ENCODE data around the gene RNF123. TPM values are rescaled to one million over a fixed set of nuclear protein-coding genes. Genes with fewer than 3 reads are reported as not detected.

Gene RNF123
- total and polyA plus RNA-seq, 2 experiments from 2014 or later: 14.6 to 32.5 TPM

DNA sequence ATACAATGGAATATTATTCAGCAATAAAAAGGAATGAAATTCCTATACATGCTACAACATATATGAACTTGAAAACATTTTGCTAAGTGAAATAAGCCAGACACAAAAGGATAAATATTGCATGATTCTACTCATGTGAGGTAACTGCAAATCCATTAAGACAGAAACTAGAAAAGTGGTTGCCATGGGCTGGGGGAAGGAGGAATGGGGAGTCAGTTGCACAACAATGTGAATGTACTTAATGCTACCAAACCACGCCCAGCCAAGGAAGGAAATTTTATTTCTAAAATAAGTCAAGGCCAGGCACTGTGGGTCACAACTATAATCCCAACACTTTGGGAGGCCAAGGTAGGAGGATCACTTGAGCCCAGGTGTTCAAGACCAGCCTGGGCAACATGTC is 44.2 kb downstream of the RNF123 start:
- H3K4me2 ChIP-seq: no peak overlapping the region

More for the DNA sequence above, 44.2 kb downstream of the RNF123 start:
- no peaks in the 10 kb centered on the region for H3K4me1 Mint-ChIP-seq
- H3K27me3 Mint-ChIP-seq (ENCODE audit: insufficient read depth, low read depth, poor library complexity): peaks cover 7% of the 10 kb centered on the region
- 0 out of 2 replicates have a peak, but pooled peaks cover 5% of the 10 kb centered on the region for H4K20me1 ChIP-seq (replicated peaks; ENCODE audit: insufficient read depth)
- H3K36me3 ChIP-seq (ENCODE audit: insufficient read depth): peaks cover 15% of the 10 kb centered on the region
- no peak overlapping the region for H2AFZ ChIP-seq
- H3K9me3 Mint-ChIP-seq: no peaks in the 10 kb centered on the region
- H3K9me2 ChIP-seq (ENCODE audit: insufficient read depth): no peaks in the 10 kb centered on the region
- no peak overlapping the region for H3K4me3 ChIP-seq
- H3K36me3 Mint-ChIP-seq (ENCODE audit: low read depth): peaks cover 54% of the 10 kb centered on the region
- no peaks in the 10 kb centered on the region for H3K27me3 ChIP-seq (ENCODE audit: insufficient read depth)
- no peak overlapping the region for H3K27ac ChIP-seq (ENCODE audit: low read depth)
- H3K4me1 ChIP-seq (ENCODE audit: insufficient read depth): no peaks in the 10 kb centered on the region
- ATAC-seq (no peak), DNase-seq (ENCODE audit: low spot score) (no peak)
- no peak overlapping the region for H3K27ac Mint-ChIP-seq
- no peak for TF ChIP-seq STAT1 (IDR thresholded peaks at IDR 0.05; ENCODE audit: unreplicated experiment)
- no peak for TF ChIP-seq EZH2phosphoT487 (IDR thresholded peaks at IDR 0.05; ENCODE audit: unreplicated experiment)
- TF ChIP-seq JUNB (IDR thresholded peaks at IDR 0.05; ENCODE audit: unreplicated experiment): no peak
- no peak for TF ChIP-seq NANOG (IDR thresholded peaks at IDR 0.05; ENCODE audit: borderline replicate concordance)
- TF ChIP-seq, protein P1, sequence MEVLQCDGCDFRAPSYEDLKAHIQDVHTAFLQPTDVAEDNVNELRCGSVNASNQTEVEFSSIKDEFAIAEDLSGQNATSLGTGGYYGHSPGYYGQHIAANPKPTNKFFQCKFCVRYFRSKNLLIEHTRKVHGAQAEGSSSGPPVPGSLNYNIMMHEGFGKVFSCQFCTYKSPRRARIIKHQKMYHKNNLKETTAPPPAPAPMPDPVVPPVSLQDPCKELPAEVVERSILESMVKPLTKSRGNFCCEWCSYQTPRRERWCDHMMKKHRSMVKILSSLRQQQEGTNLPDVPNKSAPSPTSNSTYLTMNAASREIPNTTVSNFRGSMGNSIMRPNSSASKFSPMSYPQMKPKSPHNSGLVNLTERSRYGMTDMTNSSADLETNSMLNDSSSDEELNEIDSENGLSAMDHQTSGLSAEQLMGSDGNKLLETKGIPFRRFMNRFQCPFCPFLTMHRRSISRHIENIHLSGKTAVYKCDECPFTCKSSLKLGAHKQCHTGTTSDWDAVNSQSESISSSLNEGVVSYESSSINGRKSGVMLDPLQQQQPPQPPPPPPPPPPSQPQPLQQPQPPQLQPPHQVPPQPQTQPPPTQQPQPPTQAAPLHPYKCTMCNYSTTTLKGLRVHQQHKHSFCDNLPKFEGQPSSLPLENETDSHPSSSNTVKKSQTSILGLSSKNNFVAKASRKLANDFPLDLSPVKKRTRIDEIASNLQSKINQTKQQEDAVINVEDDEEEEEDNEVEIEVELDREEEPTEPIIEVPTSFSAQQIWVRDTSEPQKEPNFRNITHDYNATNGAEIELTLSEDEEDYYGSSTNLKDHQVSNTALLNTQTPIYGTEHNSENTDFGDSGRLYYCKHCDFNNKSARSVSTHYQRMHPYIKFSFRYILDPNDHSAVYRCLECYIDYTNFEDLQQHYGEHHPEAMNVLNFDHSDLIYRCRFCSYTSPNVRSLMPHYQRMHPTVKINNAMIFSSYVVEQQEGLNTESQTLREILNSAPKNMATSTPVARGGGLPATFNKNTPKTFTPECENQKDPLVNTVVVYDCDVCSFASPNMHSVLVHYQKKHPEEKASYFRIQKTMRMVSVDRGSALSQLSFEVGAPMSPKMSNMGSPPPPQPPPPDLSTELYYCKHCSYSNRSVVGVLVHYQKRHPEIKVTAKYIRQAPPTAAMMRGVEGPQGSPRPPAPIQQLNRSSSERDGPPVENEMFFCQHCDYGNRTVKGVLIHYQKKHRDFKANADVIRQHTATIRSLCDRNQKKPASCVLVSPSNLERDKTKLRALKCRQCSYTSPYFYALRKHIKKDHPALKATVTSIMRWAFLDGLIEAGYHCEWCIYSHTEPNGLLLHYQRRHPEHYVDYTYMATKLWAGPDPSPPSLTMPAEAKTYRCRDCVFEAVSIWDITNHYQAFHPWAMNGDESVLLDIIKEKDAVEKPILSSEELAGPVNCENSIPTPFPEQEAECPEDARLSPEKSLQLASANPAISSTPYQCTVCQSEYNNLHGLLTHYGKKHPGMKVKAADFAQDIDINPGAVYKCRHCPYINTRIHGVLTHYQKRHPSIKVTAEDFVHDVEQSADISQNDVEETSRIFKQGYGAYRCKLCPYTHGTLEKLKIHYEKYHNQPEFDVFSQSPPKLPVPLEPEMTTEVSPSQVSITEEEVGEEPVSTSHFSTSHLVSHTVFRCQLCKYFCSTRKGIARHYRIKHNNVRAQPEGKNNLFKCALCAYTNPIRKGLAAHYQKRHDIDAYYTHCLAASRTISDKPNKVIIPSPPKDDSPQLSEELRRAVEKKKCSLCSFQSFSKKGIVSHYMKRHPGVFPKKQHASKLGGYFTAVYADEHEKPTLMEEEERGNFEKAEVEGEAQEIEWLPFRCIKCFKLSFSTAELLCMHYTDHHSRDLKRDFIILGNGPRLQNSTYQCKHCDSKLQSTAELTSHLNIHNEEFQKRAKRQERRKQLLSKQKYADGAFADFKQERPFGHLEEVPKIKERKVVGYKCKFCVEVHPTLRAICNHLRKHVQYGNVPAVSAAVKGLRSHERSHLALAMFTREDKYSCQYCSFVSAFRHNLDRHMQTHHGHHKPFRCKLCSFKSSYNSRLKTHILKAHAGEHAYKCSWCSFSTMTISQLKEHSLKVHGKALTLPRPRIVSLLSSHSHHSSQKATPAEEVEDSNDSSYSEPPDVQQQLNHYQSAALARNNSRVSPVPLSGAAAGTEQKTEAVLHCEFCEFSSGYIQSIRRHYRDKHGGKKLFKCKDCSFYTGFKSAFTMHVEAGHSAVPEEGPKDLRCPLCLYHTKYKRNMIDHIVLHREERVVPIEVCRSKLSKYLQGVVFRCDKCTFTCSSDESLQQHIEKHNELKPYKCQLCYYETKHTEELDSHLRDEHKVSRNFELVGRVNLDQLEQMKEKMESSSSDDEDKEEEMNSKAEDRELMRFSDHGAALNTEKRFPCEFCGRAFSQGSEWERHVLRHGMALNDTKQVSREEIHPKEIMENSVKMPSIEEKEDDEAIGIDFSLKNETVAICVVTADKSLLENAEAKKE (CRISPR knock-in tag; IDR thresholded peaks at IDR 0.05): no peak
- TF ChIP-seq, protein P2, sequence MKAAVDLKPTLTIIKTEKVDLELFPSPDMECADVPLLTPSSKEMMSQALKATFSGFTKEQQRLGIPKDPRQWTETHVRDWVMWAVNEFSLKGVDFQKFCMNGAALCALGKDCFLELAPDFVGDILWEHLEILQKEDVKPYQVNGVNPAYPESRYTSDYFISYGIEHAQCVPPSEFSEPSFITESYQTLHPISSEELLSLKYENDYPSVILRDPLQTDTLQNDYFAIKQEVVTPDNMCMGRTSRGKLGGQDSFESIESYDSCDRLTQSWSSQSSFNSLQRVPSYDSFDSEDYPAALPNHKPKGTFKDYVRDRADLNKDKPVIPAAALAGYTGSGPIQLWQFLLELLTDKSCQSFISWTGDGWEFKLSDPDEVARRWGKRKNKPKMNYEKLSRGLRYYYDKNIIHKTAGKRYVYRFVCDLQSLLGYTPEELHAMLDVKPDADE (IDR thresholded peaks at IDR 0.05): no peak
- no peak for TF ChIP-seq EZH2 (IDR thresholded peaks at IDR 0.05; ENCODE audit: low read depth, unreplicated experiment)
- TF ChIP-seq ZNF114 (CRISPR knock-in tag; IDR thresholded peaks at IDR 0.05): no peak
- no peak for TF ChIP-seq CREB1 (CRISPR knock-in tag; IDR thresholded peaks at IDR 0.05; ENCODE audit: low read depth)
- TF ChIP-seq POLR2AphosphoS5 (IDR thresholded peaks at IDR 0.05; ENCODE audit: low read depth): no peak
- TF ChIP-seq, protein P3, sequence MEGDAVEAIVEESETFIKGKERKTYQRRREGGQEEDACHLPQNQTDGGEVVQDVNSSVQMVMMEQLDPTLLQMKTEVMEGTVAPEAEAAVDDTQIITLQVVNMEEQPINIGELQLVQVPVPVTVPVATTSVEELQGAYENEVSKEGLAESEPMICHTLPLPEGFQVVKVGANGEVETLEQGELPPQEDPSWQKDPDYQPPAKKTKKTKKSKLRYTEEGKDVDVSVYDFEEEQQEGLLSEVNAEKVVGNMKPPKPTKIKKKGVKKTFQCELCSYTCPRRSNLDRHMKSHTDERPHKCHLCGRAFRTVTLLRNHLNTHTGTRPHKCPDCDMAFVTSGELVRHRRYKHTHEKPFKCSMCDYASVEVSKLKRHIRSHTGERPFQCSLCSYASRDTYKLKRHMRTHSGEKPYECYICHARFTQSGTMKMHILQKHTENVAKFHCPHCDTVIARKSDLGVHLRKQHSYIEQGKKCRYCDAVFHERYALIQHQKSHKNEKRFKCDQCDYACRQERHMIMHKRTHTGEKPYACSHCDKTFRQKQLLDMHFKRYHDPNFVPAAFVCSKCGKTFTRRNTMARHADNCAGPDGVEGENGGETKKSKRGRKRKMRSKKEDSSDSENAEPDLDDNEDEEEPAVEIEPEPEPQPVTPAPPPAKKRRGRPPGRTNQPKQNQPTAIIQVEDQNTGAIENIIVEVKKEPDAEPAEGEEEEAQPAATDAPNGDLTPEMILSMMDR (conservative IDR thresholded peaks at IDR 0.05; ENCODE audit: low read depth in 2 of 2): no peak
- no peak for TF ChIP-seq ZNF331 (CRISPR knock-in tag; IDR thresholded peaks at IDR 0.05; ENCODE audit: low read depth)
- H3K4me3 Mint-ChIP-seq: no peak overlapping the region
- peaks cover 3% of the 10 kb centered on the region; the same call in 1 of the 2 replicates for H3F3A ChIP-seq (replicated peaks; ENCODE audit: low read depth)
- no peaks in the 10 kb centered on the region for H3K79me2 ChIP-seq (replicated peaks; ENCODE audit: insufficient read depth)

All from GM23338 (cell line).